Measurements from ENCODE around the gene PHYHD1.

DNA sequence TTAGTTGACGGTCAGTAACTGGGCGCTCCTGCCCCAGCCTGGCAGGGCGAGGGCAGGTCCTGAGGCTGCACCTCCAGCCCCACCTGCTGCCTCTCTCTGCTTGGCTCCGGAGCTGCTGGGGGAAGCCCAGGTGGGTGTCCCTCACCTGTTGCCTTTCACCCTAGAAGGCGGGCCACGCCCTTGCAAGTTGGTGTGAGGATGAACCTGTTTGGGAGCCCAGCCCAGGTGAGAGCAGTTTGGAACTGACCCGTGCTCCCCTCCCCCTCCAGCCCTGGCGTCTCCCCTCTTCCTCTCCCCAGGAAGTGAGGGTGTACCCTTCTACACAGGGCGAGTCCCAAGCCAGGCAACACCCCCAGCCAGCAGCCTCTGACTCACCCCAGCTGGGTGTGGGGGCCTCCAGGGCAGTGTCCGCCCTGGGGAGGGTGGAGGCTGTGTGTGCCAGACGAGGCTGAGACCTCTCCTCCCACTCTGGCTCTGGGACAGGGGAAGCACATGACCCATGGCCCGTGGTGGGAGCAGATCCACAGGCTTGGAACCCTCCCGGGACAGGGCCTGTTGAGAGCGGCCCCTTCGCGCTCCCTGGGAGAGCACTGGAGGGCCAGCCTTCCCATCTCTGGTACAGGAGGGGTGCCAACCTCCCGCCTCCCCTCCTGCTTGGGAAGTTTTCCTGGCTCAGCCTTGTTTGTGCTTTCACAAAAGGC lies 28.4 kb upstream of the PHYHD1 start:
- TF ChIP-seq CTCF (IDR thresholded peaks at IDR 0.05) (no peak), POLR2AphosphoS5 (IDR thresholded peaks at IDR 0.05) (peak; percentile 55 to 86 (median 70)), EP300 (IDR thresholded peaks at IDR 0.05) (peak in 2 of 4 donors; percentile 25 to 87), POLR2A (IDR thresholded peaks at IDR 0.05) (no peak)
